Type B pancreatic cell (in vitro differentiated cells): Measurements from ENCODE around the gene FRMPD1. TPM values are rescaled to one million over a fixed set of nuclear protein-coding genes. Genes with fewer than 3 reads are reported as not detected.

Experiments used
- DNase-seq: peaks from one replicate; pipeline ENCODE4 v3.0.0; 2021; ENCODE audit warnings: mixed read lengths; ENCODE audit not compliant: unreplicated experiment; ENCODE audit errors: extremely low spot score
- H3K27ac Mint-ChIP-seq: 2 replicates; pipeline ENCODE4 v1.8.0; 2021; ENCODE audit warnings: mild to moderate bottlenecking, mixed read lengths
- H3K27me3 Mint-ChIP-seq: 2 replicates; pipeline ENCODE4 v1.8.0; 2021; ENCODE audit warnings: mixed read lengths
- H3K36me3 Mint-ChIP-seq: 2 replicates; pipeline ENCODE4 v1.8.0; 2021; ENCODE audit warnings: mixed read lengths
- H3K4me1 Mint-ChIP-seq: one replicate; pipeline ENCODE4 v1.8.0; 2021; ENCODE audit warnings: mixed read lengths; ENCODE audit not compliant: unreplicated experiment
- H3K4me3 Mint-ChIP-seq: 2 replicates; pipeline ENCODE4 v1.8.0; 2021; ENCODE audit warnings: mild to moderate bottlenecking, mixed read lengths
- H3K9me3 Mint-ChIP-seq: 2 replicates; pipeline ENCODE4 v1.8.0; 2021; ENCODE audit warnings: mixed read lengths
- CTCF ChIP-seq: fragments of 200-600 bp; sonication (generic); conservative IDR thresholded peaks from 2 replicates; pipeline ENCODE4 v1.5.0; 2021; ENCODE audit warnings: antibody characterized with exemption, mild to moderate bottlenecking
- total RNA-seq: library from RNA; stranded (reverse); gene quantifications from 2 replicates; pipeline ENCODE4 v1.2.1, GENCODE V29; 2021; ENCODE audit warnings: low replicate concordance

FRMPD1 gene
- total RNA-seq, 1 donor from 2014 or later = 0.82 TPM

- peaks cover 60% of the 10 kb centered on the region for H3K27me3 Mint-ChIP-seq
These were observed 78.7 kb downstream of the FRMPD1 start for GRCh38 chr9:37729499-37729898.

GRCh38 chr9:37730256-37730655, 79.5 kb downstream of the FRMPD1 start:
- DNase-seq = no peak
- TF ChIP-seq CTCF = no peak
- Mint-ChIP-seq H3K4me1 (no peaks in the 10 kb centered on the region), H3K36me3 (no peaks in the 10 kb centered on the region), H3K27ac (no peak overlapping the region), H3K9me3 (no peaks in the 10 kb centered on the region), H3K27me3 (peaks cover 59% of the 10 kb centered on the region), H3K4me3 (no peak overlapping the region)

More at GRCh38 chr9:37729499-37729898, 78.7 kb downstream of the FRMPD1 start:
- no peak for DNase-seq
- no peak for TF ChIP-seq CTCF
- Mint-ChIP-seq H3K36me3 (no peaks in the 10 kb centered on the region), H3K4me1 (no peaks in the 10 kb centered on the region), H3K27ac (no peak overlapping the region), H3K4me3 (no peak overlapping the region), H3K9me3 (no peaks in the 10 kb centered on the region)

- Mint-ChIP-seq H3K4me1 (no peaks in the 10 kb centered on the region), H3K36me3 (no peaks in the 10 kb centered on the region), H3K9me3 (no peaks in the 10 kb centered on the region), H3K27me3 (peaks cover 62% of the 10 kb centered on the region), H3K27ac (no peak overlapping the region), H3K4me3 (no peak overlapping the region)
- no peak for TF ChIP-seq CTCF
- DNase-seq = no peak
These were observed 80.1 kb downstream of the FRMPD1 start for GRCh38 chr9:37730839-37731238.

GRCh38 chr9:37732086-37732741, 81.5 kb downstream of the FRMPD1 start:
- no peak overlapping the region for H3K4me3 Mint-ChIP-seq
- no peak overlapping the region for H3K27ac Mint-ChIP-seq
- H3K36me3 Mint-ChIP-seq = no peaks in the 10 kb centered on the region
- H3K9me3 Mint-ChIP-seq = no peaks in the 10 kb centered on the region
- no peaks in the 10 kb centered on the region for H3K4me1 Mint-ChIP-seq
- TF ChIP-seq CTCF = no peak
- H3K27me3 Mint-ChIP-seq = peaks cover 62% of the 10 kb centered on the region
- DNase-seq = no peak

GRCh38 chr9:37732952-37733351, 82.2 kb downstream of the FRMPD1 start:
- DNase-seq = no peak
- Mint-ChIP-seq H3K36me3 (no peaks in the 10 kb centered on the region), H3K27ac (no peak overlapping the region), H3K9me3 (no peaks in the 10 kb centered on the region), H3K27me3 (peaks cover 60% of the 10 kb centered on the region), H3K4me1 (no peaks in the 10 kb centered on the region), H3K4me3 (no peak overlapping the region)
- no peak for TF ChIP-seq CTCF

- TF ChIP-seq CTCF = no peak
- Mint-ChIP-seq H3K27me3 (peaks cover 16% of the 10 kb centered on the region), H3K4me3 (no peak overlapping the region), H3K4me1 (no peaks in the 10 kb centered on the region), H3K9me3 (no peaks in the 10 kb centered on the region), H3K27ac (no peak overlapping the region), H3K36me3 (no peaks in the 10 kb centered on the region)
- no peak for DNase-seq
These were observed 88.5 kb downstream of the FRMPD1 start for GRCh38 chr9:37739222-37739621.
